K562 (cell line): ENCODE measurements around the gene KCNJ14. TPM values are rescaled to one million over a fixed set of nuclear protein-coding genes. Genes with fewer than 3 reads are reported as not detected.

ENCODE experiments used
- ATAC-seq: fragments of 200-7000 bp; cut with Tn5 transposase; 3 replicates; pipeline ENCODE4 v1.9.1; 2020; ENCODE audit warnings: moderate library complexity
- BruUV-seq: library from RNA; stranded (reverse); fragments of 400-500 nt; replicated peaks from 2 replicates; lab custom pipeline; 2021; lab: Mats Ljungman, UMichigan
- CTCF ChIA-PET: fragments of 300-600 bp; formaldehyde crosslinking; extraction: SDS; loops from one replicate; lab custom pipeline; 2021; ENCODE audit warnings: low intra/inter-chr PET ratio; lab: Yijun Ruan, JAX
- POLR2A ChIA-PET: fragments of 300-600, 350-650 bp; sonication (Branson Sonifier 250); formaldehyde crosslinking; extraction: SDS; loops from one replicate; lab custom pipeline; 2021; ENCODE audit warnings: antibody characterized with exemption, inconsistent platforms; lab: Yijun Ruan, JAX
- DNase-seq, 4 experiments: peaks; one replicate each; pipeline versions ENCODE4 v3.0.0 to v3.0.0-alpha.2; 2011 to 2018; ENCODE audit warnings: low spot score in 3 of 4, mixed read lengths in 3 of 4; ENCODE audit errors: extremely low read depth in 1 of 4
- FAIRE-seq: peaks from 2 replicates; lab custom pipeline; 2011; peaks lifted over from hg19 to GRCh38; lab: Jason Lieb, UNC
- H2AFZ ChIP-seq: 2 replicates; pipeline ENCODE4 v1.6.0; 2011; ENCODE audit warnings: low read depth, low read length, control low read depth, inconsistent platforms
- H3K27ac ChIP-seq: fragments of 200-600 bp; 3 replicates; pipeline ENCODE4 v1.8.0; 2011; ENCODE audit warnings: low read depth, mild to moderate bottlenecking, control low read depth, inconsistent platforms, low read length, moderate library complexity, mixed read lengths; ENCODE audit errors: extremely low read depth
- H3K27me3 ChIP-seq, 2 experiments: fragments of 300-600 bp in 1 of 2; 2 replicates in 1 of 2; 3 replicates in 1 of 2; pipeline versions ENCODE4 v1.6.0 to v1.8.0; 2011; ENCODE audit warnings: inconsistent platforms in 2 of 2, low read length in 2 of 2, mild to moderate bottlenecking in 1 of 2, mixed read lengths in 1 of 2, moderate library complexity in 1 of 2; ENCODE audit not compliant: control insufficient read depth in 2 of 2, insufficient read depth in 2 of 2
- H3K36me3 ChIP-seq: fragments of 300-600 bp; 3 replicates; pipeline ENCODE4 v1.8.0; 2011; ENCODE audit warnings: mild to moderate bottlenecking, low read length, inconsistent platforms; ENCODE audit not compliant: control insufficient read depth, insufficient read depth
- H3K4me1 ChIP-seq, 2 experiments: fragments of 200-600 bp in 1 of 2; replicated peaks in 1 of 2; 2 replicates in 1 of 2; 3 replicates in 1 of 2; pipeline versions ENCODE4 v1.5.1 to v1.8.0; 2011; ENCODE audit warnings: inconsistent platforms in 2 of 2, low read length in 2 of 2, mild to moderate bottlenecking in 1 of 2, mixed read lengths in 1 of 2, moderate library complexity in 1 of 2; ENCODE audit not compliant: control insufficient read depth in 2 of 2, insufficient read depth in 2 of 2
- H3K4me2 ChIP-seq: 2 replicates; pipeline ENCODE4 v1.6.1; 2011; ENCODE audit warnings: low read length, control low read depth, inconsistent platforms, mixed read lengths; ENCODE audit not compliant: insufficient read depth
- H3K4me3 ChIP-seq: fragments of 200-600 bp; sonication (generic), shearing (Covaris generic); 2 replicates; pipeline ENCODE4 v1.5.1; 2016; ENCODE audit warnings: control low read depth, inconsistent platforms
- H3K79me2 ChIP-seq: fragments of 200-600 bp; 3 replicates; pipeline ENCODE4 v1.8.0; 2011; ENCODE audit warnings: low read length, inconsistent platforms; ENCODE audit not compliant: control insufficient read depth, insufficient read depth
- H3K9ac ChIP-seq, 2 experiments: 2 replicates each; pipeline versions ENCODE4 v1.6.0 to v1.6.1; 2011; ENCODE audit warnings: low read depth in 2 of 2, low read length in 2 of 2, control low read depth in 1 of 2, inconsistent platforms in 1 of 2, mild to moderate bottlenecking in 1 of 2, mixed read lengths in 1 of 2; ENCODE audit not compliant: insufficient read depth in 1 of 2
- H3K9me1 ChIP-seq: one replicate; pipeline ENCODE4 v1.6.0; 2011; ENCODE audit warnings: inconsistent platforms, mild to moderate bottlenecking, low read length, moderate library complexity; ENCODE audit not compliant: control insufficient read depth, insufficient read depth
- H3K9me3 ChIP-seq: replicated peaks from 2 replicates; pipeline ENCODE4 v1.5.1; 2011; ENCODE audit warnings: low read depth, low read length, inconsistent platforms; ENCODE audit not compliant: control insufficient read depth, insufficient read depth
- H4K20me1 ChIP-seq: replicated peaks from 2 replicates; pipeline ENCODE4 v1.6.1; 2011; ENCODE audit warnings: low read length, inconsistent platforms, mixed read lengths; ENCODE audit not compliant: control insufficient read depth, insufficient read depth
- BRD9 ChIP-seq: fragments of 450-650 bp; IDR thresholded peaks from 2 replicates; pipeline ENCODE4 v1.6.1; 2018; ENCODE audit warnings: low read depth; ENCODE audit not compliant: partially characterized antibody
- E2F3 ChIP-seq: fragments of 250-450 bp; sonication (Bioruptor Pico); IDR thresholded peaks from 2 replicates; pipeline ENCODE4 v1.4.0; 2020; ENCODE audit warnings: mild to moderate bottlenecking
- GTF2B ChIP-seq: IDR thresholded peaks from 2 replicates; pipeline ENCODE4 v1.6.1; 2011; ENCODE audit not compliant: insufficient read length; ENCODE audit errors: extremely low read depth
- POU5F1 ChIP-seq: fragments of 150-350 bp; IDR thresholded peaks from 2 replicates; pipeline ENCODE4 v1.6.1; 2014; ENCODE audit warnings: borderline replicate concordance, low read length, low read depth, mild to moderate bottlenecking; ENCODE audit not compliant: partially characterized antibody
- SETDB1 ChIP-seq: IDR thresholded peaks from one replicate; pipeline ENCODE4 v1.6.1; 2012; ENCODE audit warnings: low read length, control low read depth, inconsistent platforms
- ZBTB34 ChIP-seq: fragments of 250-450 bp; sonication (Bioruptor Pico); IDR thresholded peaks from 2 replicates; pipeline ENCODE4 v1.8.0; 2021; ENCODE audit warnings: mild to moderate bottlenecking, moderate library complexity
- WGBS: fragments of 100-300 bp; shearing (Covaris generic); methylation state at CpG from one replicate; pipeline ENCODE4 v1.1.6; 2016; ENCODE audit warnings: low coverage, mixed read lengths; ENCODE audit not compliant: insufficient coverage; ENCODE audit errors: missing lambda C conversion rate; 5-methylcytosine and 5-hydroxymethylcytosine counted together
- in situ Hi-C: fragments of 300-500 bp; cut with MboI; formaldehyde crosslinking; loops from 4 replicates; pipeline ENCODE4 v1.15.0; 2018; ENCODE audit warnings: inconsistent platforms, mixed read lengths
- intact Hi-C: fragments of 100-400 bp; cut with micrococcal nuclease; formaldehyde crosslinking; loops from 2 replicates; pipeline ENCODE4 v1.14.2; 2022
- polyA plus RNA-seq, 8 experiments: library from polyadenylated mRNA; depleted of rRNA in 4 of 8; stranded (reverse) in 5 of 8; unstranded in 3 of 8; fragments of >200 nt; fragmentation: Nextera tagmentation in 2 of 8; fragmentation: Illumina TruSeq in 1 of 8; extraction: Ambion mirVana in 2 of 8; extraction: Trizol in 1 of 8; gene quantifications; 2 replicates each; pipeline versions ENCODE4 v1.2.1 to v1.2.3, GENCODE V29; 2011 to 2014; ENCODE audit warnings: inconsistent platforms in 1 of 8, missing spikeins in 1 of 8
- total RNA-seq, 7 experiments: library from RNA; depleted of rRNA in 6 of 7; stranded (reverse); fragments of >200 nt in 6 of 7; fragmentation: Illumina TruSeq in 2 of 7; extraction: Trizol in 2 of 7; gene quantifications; 2 replicates each; pipeline versions ENCODE4 v1.2.1 to v1.2.3, GENCODE V29; 2011 to 2021; ENCODE audit warnings: low replicate concordance in 1 of 7

Gene KCNJ14
- total and polyA plus RNA-seq, 9 of the 15 experiments (the other 6 are each of a cell fraction or from before 2014, with no cell fraction given), result 0.15 to 1.6 (median 0.49) TPM

- no peak for DNase-seq
- no TSS peak for BruUV-seq
- H3K4me1 ChIP-seq, result no peaks in the 10 kb centered on the region
- H3K36me3 ChIP-seq, result peaks cover 55% of the 10 kb centered on the region; the same call in 2 of the 3 replicates
- H3K9me1 ChIP-seq, result no peaks in the 10 kb centered on the region
- H3K4me3 ChIP-seq, result no peak overlapping the region
- no peak for ATAC-seq
- FAIRE-seq, result no peak
- no peaks in the 10 kb centered on the region for H4K20me1 ChIP-seq
- ChIA-PET POLR2A (no interaction called here), CTCF (interaction anchor here (0.5 kb wide), 1 partner anchor 166 kb away, joined by 3 read pairs; no protein-coding TSS in a partner anchor)
- in situ Hi-C loops, result no loop called here
- WGBS, result 88% methylated on average over 8 of the region's 8 CpGs
- TF ChIP-seq BRD9 (no peak), GTF2B (no peak), SETDB1 (no peak), POU5F1 (no peak), E2F3 (CRISPR knock-in tag) (no peak), ZBTB34 (CRISPR knock-in tag) (no peak)
- TF ChIP-seq, all 486 proteins: peak for 0
- Histone ChIP-seq H2AFZ (no peak overlapping the region), H3K79me2 (no peaks in the 10 kb centered on the region), H3K27ac (no peak overlapping the region), H3K27me3 (no peaks in the 10 kb centered on the region), H3K9ac (no peak overlapping the region), H3K4me2 (no peak overlapping the region), H3K9me3 (no peaks in the 10 kb centered on the region; the same call in 1 of the 2 replicates)
- intact Hi-C loops, result no loop called here
Measured at GRCh38 chr19:48433337-48433736, 22.0 kb upstream of the KCNJ14 start.
